Measurements from ENCODE around the gene EDN1.

The EDN1 gene

GRCh38 chr6:12276930-12277315, 13.2 kb upstream of the EDN1 start:
- Histone ChIP-seq H4K8ac (ENCODE audit: low read depth, low read length) (no peak overlapping the region), H3K23ac (ENCODE audit: low read depth, low read length, poor library complexity) (no peak overlapping the region), H3K79me1 (ENCODE audit: low read depth, low read length) (no peaks in the 10 kb centered on the region), H2BK120ac (ENCODE audit: low read depth, low read length) (no peak overlapping the region), H4K91ac (ENCODE audit: low read depth, low read length, poor library complexity) (no peak overlapping the region), H3K4ac (ENCODE audit: low read length) (no peak overlapping the region), H3K9ac (ENCODE audit: low read depth, low read length, poor library complexity) (no peak overlapping the region), H2AFZ (ENCODE audit: low read length) (no peak overlapping the region), H3K4me1 (ENCODE audit: control insufficient read depth in 2 of 2, insufficient read depth in 1 of 2, low read depth in 1 of 2, low read length in 2 of 2) (peaks cover 0 to 1% of the 10 kb centered on the region in 2 donors), H3K18ac (ENCODE audit: low read length) (no peak overlapping the region), H3K27me3 (ENCODE audit: control insufficient read depth in 3 of 3, insufficient read depth in 3 of 3, low read depth in 1 of 3, low read length in 3 of 3) (no peaks in the 10 kb centered on the region), H2AK5ac (ENCODE audit: low read depth, low read length) (no peak overlapping the region), H3K4me3 (ENCODE audit: low read length in 2 of 2) (no peak overlapping the region), H3K4me2 (ENCODE audit: insufficient read depth, low read length, poor library complexity, severe bottlenecking) (no peak overlapping the region), H3K27ac (replicated peaks; ENCODE audit: low read length) (no peak overlapping the region), H3K36me3 (replicated peaks in 1 of 2; ENCODE audit: control insufficient read depth in 2 of 2, insufficient read depth in 2 of 2, low read length in 2 of 2) (no peaks in the 10 kb centered on the region), H2BK12ac (ENCODE audit: low read length) (no peak overlapping the region), H2BK15ac (ENCODE audit: low read length) (no peak overlapping the region), H3K9me3 (replicated peaks in 1 of 2; ENCODE audit: control insufficient read depth in 2 of 2, insufficient read depth in 1 of 2, low read depth in 1 of 2, low read length in 2 of 2) (no peaks in the 10 kb centered on the region), H2BK5ac (ENCODE audit: low read length) (no peak overlapping the region), H3K14ac (ENCODE audit: low read length) (no peak overlapping the region)
- no CpG with 5 or more reads among the region's 1 CpG for WGBS, 2 donors (ENCODE audit: extremely low coverage in 2 of 2, insufficient read length in 2 of 2, insufficient replicate concordance in 1 of 2)
- no peak for DNase-seq (ENCODE audit: low spot score)

GRCh38 chr6:12277386-12277785, 12.8 kb upstream of the EDN1 start:
- Histone ChIP-seq H3K36me3 (replicated peaks in 1 of 2; ENCODE audit: control insufficient read depth in 2 of 2, insufficient read depth in 2 of 2, low read length in 2 of 2) (no peaks in the 10 kb centered on the region), H2BK15ac (ENCODE audit: low read length) (no peak overlapping the region), H3K14ac (ENCODE audit: low read length) (no peak overlapping the region), H3K27ac (replicated peaks; ENCODE audit: low read length) (no peak overlapping the region), H3K23ac (ENCODE audit: low read depth, low read length, poor library complexity) (no peak overlapping the region), H3K4me1 (ENCODE audit: control insufficient read depth in 2 of 2, insufficient read depth in 1 of 2, low read depth in 1 of 2, low read length in 2 of 2) (peaks cover 0 to 1% of the 10 kb centered on the region in 2 donors), H2BK120ac (ENCODE audit: low read depth, low read length) (no peak overlapping the region), H2BK5ac (ENCODE audit: low read length) (no peak overlapping the region), H3K79me1 (ENCODE audit: low read depth, low read length) (no peaks in the 10 kb centered on the region), H2BK12ac (ENCODE audit: low read length) (no peak overlapping the region), H3K9me3 (replicated peaks in 1 of 2; ENCODE audit: control insufficient read depth in 2 of 2, insufficient read depth in 1 of 2, low read depth in 1 of 2, low read length in 2 of 2) (no peaks in the 10 kb centered on the region), H4K91ac (ENCODE audit: low read depth, low read length, poor library complexity) (no peak overlapping the region), H3K4ac (ENCODE audit: low read length) (no peak overlapping the region), H3K18ac (ENCODE audit: low read length) (no peak overlapping the region), H4K8ac (ENCODE audit: low read depth, low read length) (no peak overlapping the region), H2AFZ (ENCODE audit: low read length) (no peak overlapping the region), H3K27me3 (ENCODE audit: control insufficient read depth in 3 of 3, insufficient read depth in 3 of 3, low read depth in 1 of 3, low read length in 3 of 3) (no peaks in the 10 kb centered on the region), H2AK5ac (ENCODE audit: low read depth, low read length) (no peak overlapping the region), H3K4me2 (ENCODE audit: insufficient read depth, low read length, poor library complexity, severe bottlenecking) (no peak overlapping the region), H3K4me3 (ENCODE audit: low read length in 2 of 2) (no peak overlapping the region), H3K9ac (ENCODE audit: low read depth, low read length, poor library complexity) (no peak overlapping the region)
- WGBS, 2 donors (ENCODE audit: extremely low coverage in 2 of 2, insufficient read length in 2 of 2, insufficient replicate concordance in 1 of 2), result no CpG with 5 or more reads among the region's 9 CpGs
- no peak for DNase-seq (ENCODE audit: low spot score)

GRCh38 chr6:12278915-12279314, 11.2 kb upstream of the EDN1 start:
- H2AK5ac ChIP-seq (ENCODE audit: low read depth, low read length), result no peak overlapping the region

GRCh38 chr6:12279322-12280091, 10.7 kb upstream of the EDN1 start:
- no peak overlapping the region for H2BK120ac ChIP-seq (ENCODE audit: low read depth, low read length)
- no peaks in the 10 kb centered on the region for H3K9me3 ChIP-seq (replicated peaks in 1 of 2; ENCODE audit: control insufficient read depth in 2 of 2, insufficient read depth in 1 of 2, low read depth in 1 of 2, low read length in 2 of 2)
- no peak overlapping the region for H3K4me2 ChIP-seq (ENCODE audit: insufficient read depth, low read length, poor library complexity, severe bottlenecking)
- H3K4me1 ChIP-seq (ENCODE audit: control insufficient read depth in 2 of 2, insufficient read depth in 1 of 2, low read depth in 1 of 2, low read length in 2 of 2), result peaks cover 0 to 1% of the 10 kb centered on the region in 2 donors
- H2AFZ ChIP-seq (ENCODE audit: low read length), result no peak overlapping the region
- H3K9ac ChIP-seq (ENCODE audit: low read depth, low read length, poor library complexity), result no peak overlapping the region
- H3K27me3 ChIP-seq (ENCODE audit: control insufficient read depth in 3 of 3, insufficient read depth in 3 of 3, low read depth in 1 of 3, low read length in 3 of 3), result no peaks in the 10 kb centered on the region
- H3K4me3 ChIP-seq (ENCODE audit: low read length in 2 of 2), result no peak overlapping the region
- H3K27ac ChIP-seq (replicated peaks; ENCODE audit: low read length), result no peak overlapping the region
- no peak overlapping the region for H2BK15ac ChIP-seq (ENCODE audit: low read length)
- DNase-seq (ENCODE audit: low spot score), result no peak
- no peak overlapping the region for H4K8ac ChIP-seq (ENCODE audit: low read depth, low read length)
- H3K4ac ChIP-seq (ENCODE audit: low read length), result no peak overlapping the region
- no peaks in the 10 kb centered on the region for H3K79me1 ChIP-seq (ENCODE audit: low read depth, low read length)
- no peak overlapping the region for H3K14ac ChIP-seq (ENCODE audit: low read length)
- no peak overlapping the region for H3K23ac ChIP-seq (ENCODE audit: low read depth, low read length, poor library complexity)
- no peak overlapping the region for H2BK12ac ChIP-seq (ENCODE audit: low read length)
- H4K91ac ChIP-seq (ENCODE audit: low read depth, low read length, poor library complexity), result no peak overlapping the region
- H2BK5ac ChIP-seq (ENCODE audit: low read length), result no peak overlapping the region
- H2AK5ac ChIP-seq (ENCODE audit: low read depth, low read length), result no peak overlapping the region
- H3K18ac ChIP-seq (ENCODE audit: low read length), result no peak overlapping the region
- no CpG with 5 or more reads among the region's 4 CpGs for WGBS, 2 donors (ENCODE audit: extremely low coverage in 2 of 2, insufficient read length in 2 of 2, insufficient replicate concordance in 1 of 2)
- no peaks in the 10 kb centered on the region for H3K36me3 ChIP-seq (replicated peaks in 1 of 2; ENCODE audit: control insufficient read depth in 2 of 2, insufficient read depth in 2 of 2, low read length in 2 of 2)

More at GRCh38 chr6:12278915-12279314, 11.2 kb upstream of the EDN1 start:
- Histone ChIP-seq H3K18ac (ENCODE audit: low read length) (no peak overlapping the region), H3K4ac (ENCODE audit: low read length) (no peak overlapping the region), H2AFZ (ENCODE audit: low read length) (no peak overlapping the region), H3K4me2 (ENCODE audit: insufficient read depth, low read length, poor library complexity, severe bottlenecking) (no peak overlapping the region), H3K36me3 (replicated peaks in 1 of 2; ENCODE audit: control insufficient read depth in 2 of 2, insufficient read depth in 2 of 2, low read length in 2 of 2) (no peaks in the 10 kb centered on the region), H3K27ac (replicated peaks; ENCODE audit: low read length) (no peak overlapping the region), H3K27me3 (ENCODE audit: control insufficient read depth in 3 of 3, insufficient read depth in 3 of 3, low read depth in 1 of 3, low read length in 3 of 3) (no peaks in the 10 kb centered on the region), H3K4me3 (ENCODE audit: low read length in 2 of 2) (no peak overlapping the region), H2BK12ac (ENCODE audit: low read length) (no peak overlapping the region), H2BK120ac (ENCODE audit: low read depth, low read length) (no peak overlapping the region), H3K9ac (ENCODE audit: low read depth, low read length, poor library complexity) (no peak overlapping the region), H3K79me1 (ENCODE audit: low read depth, low read length) (no peaks in the 10 kb centered on the region), H3K9me3 (replicated peaks in 1 of 2; ENCODE audit: control insufficient read depth in 2 of 2, insufficient read depth in 1 of 2, low read depth in 1 of 2, low read length in 2 of 2) (no peaks in the 10 kb centered on the region), H4K91ac (ENCODE audit: low read depth, low read length, poor library complexity) (no peak overlapping the region), H2BK5ac (ENCODE audit: low read length) (no peak overlapping the region), H3K4me1 (ENCODE audit: control insufficient read depth in 2 of 2, insufficient read depth in 1 of 2, low read depth in 1 of 2, low read length in 2 of 2) (peaks cover 0 to 1% of the 10 kb centered on the region in 2 donors), H2BK15ac (ENCODE audit: low read length) (no peak overlapping the region), H3K23ac (ENCODE audit: low read depth, low read length, poor library complexity) (no peak overlapping the region), H4K8ac (ENCODE audit: low read depth, low read length) (no peak overlapping the region), H3K14ac (ENCODE audit: low read length) (no peak overlapping the region)
- no peak for DNase-seq (ENCODE audit: low spot score)

Data from neuronal stem cell (in vitro differentiated cells).